Naive thymus-derived CD4-positive, alpha-beta T cell (primary cell): ENCODE results near the gene GRIK2. TPM values are rescaled to one million over a fixed set of nuclear protein-coding genes. Genes with fewer than 3 reads are reported as not detected.

Experiments
- ATAC-seq: fragments of 150-1000 bp; cut with Tn5 transposase; 2 replicates; pipeline ENCODE4 v1.10.0; 2021; ENCODE audit warnings: mild to moderate bottlenecking, moderate library complexity
- CTCF ChIA-PET: fragments of 350-600 bp; sonication (Branson Sonifier 250); formaldehyde crosslinking; loops from one replicate; lab custom pipeline; 2021; ENCODE audit warnings: antibody characterized with exemption; lab: Charles Lee
- POLR2A ChIA-PET: fragments of 350-600 bp; sonication (Branson Sonifier 250); formaldehyde crosslinking; loops from one replicate; lab custom pipeline; 2021; ENCODE audit warnings: antibody characterized with exemption, inconsistent platforms; lab: Charles Lee
- DNase-seq, 9 donors: peaks; one replicate each; pipeline versions ENCODE4 v3.0.0 to v3.0.0-alpha.2; 2020 to 2022; ENCODE audit warnings: mixed read lengths in 1 of 9
- H3K27ac ChIP-seq: one replicate; pipeline ENCODE4 v1.7.0; 2013; ENCODE audit warnings: mild to moderate bottlenecking, low read depth, low read length, moderate library complexity
- H3K27me3 ChIP-seq, 2 donors: one replicate each; pipeline ENCODE4 v1.7.0; 2013; ENCODE audit warnings: low read length in 2 of 2, mild to moderate bottlenecking in 2 of 2, moderate library complexity in 2 of 2; ENCODE audit not compliant: control insufficient read depth in 2 of 2, insufficient read depth in 2 of 2
- H3K36me3 ChIP-seq, 3 experiments: 1 replicate in 2 of 3; 2 replicates in 1 of 3; pipeline ENCODE4 v1.7.0; 2013; ENCODE audit warnings: low read length in 3 of 3, mild to moderate bottlenecking in 3 of 3, moderate library complexity in 1 of 3; ENCODE audit not compliant: insufficient read depth in 3 of 3, control insufficient read depth in 2 of 3
- H3K4me1 ChIP-seq, 2 donors: one replicate each; pipeline ENCODE4 v1.7.0; 2013; ENCODE audit warnings: low read length in 2 of 2, mild to moderate bottlenecking in 2 of 2, moderate library complexity in 1 of 2; ENCODE audit not compliant: control insufficient read depth in 2 of 2, insufficient read depth in 2 of 2
- H3K4me3 ChIP-seq: 2 replicates; pipeline ENCODE4 v1.7.0; 2013; ENCODE audit warnings: mild to moderate bottlenecking, low read length
- H3K9me3 ChIP-seq, 3 experiments: 1 replicate in 2 of 3; 2 replicates in 1 of 3; pipeline ENCODE4 v1.7.0; 2013; ENCODE audit warnings: low read length in 3 of 3; ENCODE audit not compliant: control insufficient read depth in 2 of 3
- H3K27ac Mint-ChIP-seq, 9 donors: one replicate each; pipeline ENCODE4 v1.8.0; 2020 to 2022; ENCODE audit warnings: mixed read lengths in 9 of 9, mild to moderate bottlenecking in 8 of 9, moderate library complexity in 5 of 9, inconsistent platforms in 2 of 9
- H3K27me3 Mint-ChIP-seq, 5 donors: one replicate each; pipeline ENCODE4 v1.8.0; 2021 to 2022; ENCODE audit warnings: mixed read lengths in 5 of 5, mild to moderate bottlenecking in 1 of 5
- H3K36me3 Mint-ChIP-seq, 5 donors: one replicate each; pipeline ENCODE4 v1.8.0; 2020 to 2022; ENCODE audit warnings: mixed read lengths in 5 of 5, mild to moderate bottlenecking in 3 of 5, inconsistent platforms in 1 of 5
- H3K4me1 Mint-ChIP-seq, 7 donors: one replicate each; pipeline ENCODE4 v1.8.0; 2020 to 2022; ENCODE audit warnings: mixed read lengths in 7 of 7, mild to moderate bottlenecking in 3 of 7, inconsistent platforms in 1 of 7
- H3K4me3 Mint-ChIP-seq, 10 donors: one replicate each; pipeline ENCODE4 v1.8.0; 2020 to 2022; ENCODE audit warnings: mild to moderate bottlenecking in 10 of 10, mixed read lengths in 10 of 10, moderate library complexity in 6 of 10, inconsistent platforms in 2 of 10
- H3K9me3 Mint-ChIP-seq, 11 donors: one replicate each; pipeline ENCODE4 v1.8.0; 2020 to 2022; ENCODE audit warnings: mixed read lengths in 11 of 11, mild to moderate bottlenecking in 4 of 11, inconsistent platforms in 1 of 11, moderate library complexity in 1 of 11
- intact Hi-C, 2 donors: fragments of 100-400 bp; cut with micrococcal nuclease; formaldehyde crosslinking; loops; one replicate each; pipeline ENCODE4 v1.15.1; 2023
- polyA plus RNA-seq, 2 donors: library from polyadenylated mRNA; unstranded; fragments of 300-500 nt; fragmentation: Illumina TruSeq; gene quantifications; one replicate each; pipeline ENCODE4 v1.2.3, GENCODE V29; 2021
- total RNA-seq, 6 experiments: library from RNA in 5 of 6; stranded (reverse) in 5 of 6; gene quantifications; 1 replicate in 5 of 6; 2 replicates in 1 of 6; pipeline ENCODE4 v1.2.3 and lab custom pipeline; 2021 to 2026

Gene GRIK2
- total and polyA plus RNA-seq, 7 experiments from 2014 or later: 0.16 to 0.22 TPM; not detected in 5

GRCh38 chr6:101779051-101779844 lies 385.7 kb downstream of the GRIK2 start:
- Mint-ChIP-seq H3K27ac (no peak overlapping the region), H3K4me3 (no peak overlapping the region), H3K36me3 (no peaks in the 10 kb centered on the region), H3K4me1 (no peaks in the 10 kb centered on the region), H3K9me3 (peaks cover 0 to 14% (median 3%) of the 10 kb centered on the region in 11 donors), H3K27me3 (no peaks in the 10 kb centered on the region)
- Histone ChIP-seq H3K4me1 (no peaks in the 10 kb centered on the region), H3K36me3 (no peaks in the 10 kb centered on the region), H3K27me3 (no peaks in the 10 kb centered on the region), H3K27ac (no peak overlapping the region), H3K9me3 (no peaks in the 10 kb centered on the region), H3K4me3 (no peak overlapping the region)
- ChIA-PET CTCF (no interaction called here), POLR2A (interaction anchor here (0.5 kb wide), 1 partner anchor 17 kb away, joined by 3 read pairs; no protein-coding TSS in a partner anchor)
- intact Hi-C loops: no loop called here
- DNase-seq (no peak), ATAC-seq (no peak)

- DNase-seq (no peak), ATAC-seq (no peak)
- Mint-ChIP-seq H3K27me3 (no peaks in the 10 kb centered on the region), H3K9me3 (peaks cover 0 to 28% (median 4%) of the 10 kb centered on the region in 11 donors), H3K36me3 (no peaks in the 10 kb centered on the region), H3K4me1 (no peaks in the 10 kb centered on the region), H3K27ac (no peak overlapping the region), H3K4me3 (no peak overlapping the region)
- H3K4me1 ChIP-seq: no peaks in the 10 kb centered on the region
- no peak overlapping the region for H3K4me3 ChIP-seq
- intact Hi-C loops: no loop called here
- H3K9me3 ChIP-seq: no peaks in the 10 kb centered on the region
- ChIA-PET CTCF (no interaction called here), POLR2A (no interaction called here)
- H3K36me3 ChIP-seq: no peaks in the 10 kb centered on the region
- no peaks in the 10 kb centered on the region for H3K27me3 ChIP-seq
- no peak overlapping the region for H3K27ac ChIP-seq
These were observed 389.8 kb downstream of the GRIK2 start for GRCh38 chr6:101783287-101783686.

GRCh38 chr6:101784094-101784493 lies 390.6 kb downstream of the GRIK2 start:
- no peak overlapping the region for H3K27ac Mint-ChIP-seq
- H3K9me3 Mint-ChIP-seq: peaks cover 0 to 28% (median 4%) of the 10 kb centered on the region in 11 donors
- DNase-seq (no peak), ATAC-seq (no peak)
- H3K4me1 Mint-ChIP-seq: no peaks in the 10 kb centered on the region
- no peaks in the 10 kb centered on the region for H3K27me3 Mint-ChIP-seq
- Histone ChIP-seq H3K4me1 (no peaks in the 10 kb centered on the region), H3K9me3 (no peaks in the 10 kb centered on the region), H3K27ac (no peak overlapping the region), H3K27me3 (no peaks in the 10 kb centered on the region), H3K36me3 (no peaks in the 10 kb centered on the region), H3K4me3 (no peak overlapping the region)
- ChIA-PET POLR2A (no interaction called here), CTCF (no interaction called here)
- intact Hi-C loops: no loop called here
- no peaks in the 10 kb centered on the region for H3K36me3 Mint-ChIP-seq
- no peak overlapping the region for H3K4me3 Mint-ChIP-seq

- DNase-seq: no peak
- Histone ChIP-seq H3K9me3 (no peaks in the 10 kb centered on the region), H3K4me3 (no peak overlapping the region), H3K27ac (no peak overlapping the region), H3K27me3 (no peaks in the 10 kb centered on the region), H3K4me1 (no peaks in the 10 kb centered on the region), H3K36me3 (no peaks in the 10 kb centered on the region)
- Mint-ChIP-seq H3K4me1 (no peaks in the 10 kb centered on the region), H3K36me3 (no peaks in the 10 kb centered on the region), H3K27ac (no peak overlapping the region), H3K4me3 (no peak overlapping the region), H3K9me3 (peaks cover 0 to 4% (median under 1%) of the 10 kb centered on the region in 11 donors), H3K27me3 (no peaks in the 10 kb centered on the region)
- POLR2A ChIA-PET: no interaction called here
- CTCF ChIA-PET: no interaction called here
- intact Hi-C loops: no loop called here
- ATAC-seq: no peak
These were observed 406.0 kb downstream of the GRIK2 start for GRCh38 chr6:101799531-101799930.

GRCh38 chr6:101800598-101800997 lies 407.1 kb downstream of the GRIK2 start:
- POLR2A ChIA-PET: no interaction called here
- no peaks in the 10 kb centered on the region for H3K36me3 Mint-ChIP-seq
- Histone ChIP-seq H3K36me3 (no peaks in the 10 kb centered on the region), H3K9me3 (no peaks in the 10 kb centered on the region), H3K27me3 (no peaks in the 10 kb centered on the region), H3K4me3 (no peak overlapping the region), H3K27ac (no peak overlapping the region), H3K4me1 (no peaks in the 10 kb centered on the region)
- no peak for ATAC-seq
- DNase-seq: no peak
- no peaks in the 10 kb centered on the region for H3K27me3 Mint-ChIP-seq
- H3K4me1 Mint-ChIP-seq: no peaks in the 10 kb centered on the region
- intact Hi-C loops: no loop called here
- H3K9me3 Mint-ChIP-seq: peaks cover 0 to 2% (median 0%) of the 10 kb centered on the region in 11 donors
- no peak overlapping the region for H3K4me3 Mint-ChIP-seq
- CTCF ChIA-PET: no interaction called here
- H3K27ac Mint-ChIP-seq: no peak overlapping the region

GRCh38 chr6:101803136-101803535 lies 409.6 kb downstream of the GRIK2 start:
- Mint-ChIP-seq H3K4me1 (no peaks in the 10 kb centered on the region), H3K4me3 (no peak overlapping the region), H3K36me3 (no peaks in the 10 kb centered on the region), H3K27me3 (no peaks in the 10 kb centered on the region), H3K9me3 (peaks cover 0 to 15% (median 0%) of the 10 kb centered on the region in 11 donors), H3K27ac (no peak overlapping the region)
- intact Hi-C loops: no loop called here
- ChIA-PET CTCF (no interaction called here), POLR2A (no interaction called here)
- H3K27ac ChIP-seq: no peak overlapping the region
- no peaks in the 10 kb centered on the region for H3K9me3 ChIP-seq
- H3K36me3 ChIP-seq: no peaks in the 10 kb centered on the region
- H3K4me1 ChIP-seq: no peaks in the 10 kb centered on the region
- no peaks in the 10 kb centered on the region for H3K27me3 ChIP-seq
- ATAC-seq: no peak
- H3K4me3 ChIP-seq: no peak overlapping the region
- DNase-seq: no peak

- H3K4me1 Mint-ChIP-seq: no peaks in the 10 kb centered on the region
- H3K36me3 Mint-ChIP-seq: no peaks in the 10 kb centered on the region
- Histone ChIP-seq H3K27me3 (no peaks in the 10 kb centered on the region), H3K4me1 (no peaks in the 10 kb centered on the region), H3K9me3 (no peaks in the 10 kb centered on the region), H3K36me3 (no peaks in the 10 kb centered on the region), H3K4me3 (no peak overlapping the region), H3K27ac (no peak overlapping the region)
- H3K4me3 Mint-ChIP-seq: no peak overlapping the region
- DNase-seq (no peak), ATAC-seq (no peak)
- intact Hi-C loops: no loop called here
- ChIA-PET CTCF (no interaction called here), POLR2A (no interaction called here)
- H3K9me3 Mint-ChIP-seq: peaks cover 0 to 20% (median 0%) of the 10 kb centered on the region in 11 donors
- H3K27me3 Mint-ChIP-seq: no peaks in the 10 kb centered on the region
- no peak overlapping the region for H3K27ac Mint-ChIP-seq
These were observed 412.7 kb downstream of the GRIK2 start for GRCh38 chr6:101806241-101806640.
